ENCODE results near the gene SPEG.

DNA sequence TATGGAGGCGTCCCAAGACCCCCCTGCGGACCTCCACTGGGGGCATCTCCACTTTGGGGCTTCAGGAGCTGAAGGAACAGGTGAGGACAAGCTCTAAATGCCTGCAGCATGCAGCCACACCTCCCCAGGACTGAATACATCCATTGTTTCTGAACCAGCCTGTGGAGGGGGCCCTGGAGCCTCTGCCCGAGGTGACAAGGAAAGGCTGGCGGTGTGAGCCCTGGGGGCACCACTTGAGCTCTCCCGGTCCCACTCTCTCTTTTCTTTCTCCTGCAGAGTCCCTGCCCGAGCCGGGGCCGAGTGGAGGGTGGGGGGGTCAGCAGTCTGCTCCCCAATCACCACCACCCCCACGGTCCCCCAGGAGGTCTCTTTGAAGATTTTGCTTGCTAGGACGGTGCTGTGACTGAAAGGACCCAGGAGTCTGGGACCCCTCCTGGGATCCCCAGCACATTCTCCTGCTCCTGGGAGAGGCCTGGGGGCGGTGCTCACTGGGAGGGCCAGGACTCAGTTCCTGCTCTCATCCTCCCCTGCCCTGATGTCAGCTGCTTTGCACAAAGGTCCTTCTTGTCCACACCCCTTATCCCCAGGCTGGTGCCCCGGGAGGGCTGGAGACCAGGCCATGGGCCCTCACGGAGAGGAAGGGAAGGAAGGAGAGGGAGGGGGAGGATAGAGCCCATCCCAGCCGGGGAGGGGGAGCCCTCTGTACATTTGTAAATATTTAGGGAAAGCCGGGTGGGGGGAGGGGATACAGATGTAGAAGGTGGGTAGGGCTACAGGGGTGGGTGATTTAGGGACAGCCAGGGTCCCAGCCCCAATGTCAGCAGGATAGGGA lies 103.2 kb downstream of the SPEG start:
- TF ChIP-seq, protein P1, sequence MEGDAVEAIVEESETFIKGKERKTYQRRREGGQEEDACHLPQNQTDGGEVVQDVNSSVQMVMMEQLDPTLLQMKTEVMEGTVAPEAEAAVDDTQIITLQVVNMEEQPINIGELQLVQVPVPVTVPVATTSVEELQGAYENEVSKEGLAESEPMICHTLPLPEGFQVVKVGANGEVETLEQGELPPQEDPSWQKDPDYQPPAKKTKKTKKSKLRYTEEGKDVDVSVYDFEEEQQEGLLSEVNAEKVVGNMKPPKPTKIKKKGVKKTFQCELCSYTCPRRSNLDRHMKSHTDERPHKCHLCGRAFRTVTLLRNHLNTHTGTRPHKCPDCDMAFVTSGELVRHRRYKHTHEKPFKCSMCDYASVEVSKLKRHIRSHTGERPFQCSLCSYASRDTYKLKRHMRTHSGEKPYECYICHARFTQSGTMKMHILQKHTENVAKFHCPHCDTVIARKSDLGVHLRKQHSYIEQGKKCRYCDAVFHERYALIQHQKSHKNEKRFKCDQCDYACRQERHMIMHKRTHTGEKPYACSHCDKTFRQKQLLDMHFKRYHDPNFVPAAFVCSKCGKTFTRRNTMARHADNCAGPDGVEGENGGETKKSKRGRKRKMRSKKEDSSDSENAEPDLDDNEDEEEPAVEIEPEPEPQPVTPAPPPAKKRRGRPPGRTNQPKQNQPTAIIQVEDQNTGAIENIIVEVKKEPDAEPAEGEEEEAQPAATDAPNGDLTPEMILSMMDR (IDR thresholded peaks at IDR 0.05; ENCODE audit: low read depth, low read length, poor library complexity, severe bottlenecking), result no peak
- TF ChIP-seq EZH2phosphoT487 (IDR thresholded peaks at IDR 0.05; ENCODE audit: borderline replicate concordance, low read length), result no peak

Data from DOHH2 (cell line).